ENCODE measurements around the gene ACOT12. TPM values are rescaled to one million over a fixed set of nuclear protein-coding genes. Genes with fewer than 3 reads are reported as not detected.

The ACOT12 gene
- total RNA-seq, 4 donors from 2014 or later = not detected

DNA sequence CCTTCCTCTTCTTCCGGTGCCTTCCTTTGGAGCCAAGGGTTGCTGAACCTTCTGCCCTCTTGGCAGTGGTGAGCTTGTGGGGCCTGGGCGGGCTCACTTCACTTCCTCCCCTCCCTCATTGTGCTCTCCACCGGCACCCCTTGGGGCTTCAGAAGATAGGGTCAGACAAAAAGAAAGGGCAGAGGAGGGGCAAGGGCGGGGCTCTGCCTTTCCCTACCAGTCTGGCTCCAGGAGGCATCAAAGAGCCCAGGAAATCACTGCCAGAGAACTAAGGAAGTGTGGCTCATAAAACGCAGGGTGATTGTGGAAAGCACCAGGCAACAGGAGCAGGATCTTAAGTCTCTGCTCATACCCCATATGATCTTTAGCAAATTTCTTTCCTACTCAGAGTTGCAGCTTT is 34.8 kb downstream of the ACOT12 start:
- Histone ChIP-seq H3K4me3 (replicated peaks in 1 of 3) (no peak overlapping the region), H3K9me3 (no peaks in the 10 kb centered on the region), H3K27me3 (no peaks in the 10 kb centered on the region), H3K36me3 (no peaks in the 10 kb centered on the region), H3K27ac (no peak overlapping the region), H3K4me1 (no peaks in the 10 kb centered on the region)
- intact Hi-C loops (cut with DNase I) = no loop called here
- WGBS, 2 donors = 47 to 52% methylated on average over 5 of the region's 5 CpGs
- no peak for DNase-seq
- TF ChIP-seq CTCF (IDR thresholded peaks at IDR 0.05) (no peak), POLR2A (IDR thresholded peaks at IDR 0.05) (no peak)

GRCh38 chr5:81355291-81356251 is 38.4 kb downstream of the ACOT12 start:
- Histone ChIP-seq H3K36me3 (no peaks in the 10 kb centered on the region), H3K4me3 (replicated peaks in 1 of 3) (no peak overlapping the region), H3K27ac (no peak overlapping the region), H3K27me3 (no peaks in the 10 kb centered on the region), H3K9me3 (no peaks in the 10 kb centered on the region), H3K4me1 (no peaks in the 10 kb centered on the region)
- intact Hi-C loops (cut with DNase I) = no loop called here
- 81 to 86% methylated on average over 11 of the region's 11 CpGs for WGBS, 2 donors
- no peak for DNase-seq
- TF ChIP-seq CTCF (IDR thresholded peaks at IDR 0.05) = no peak
- no peak for TF ChIP-seq POLR2A (IDR thresholded peaks at IDR 0.05)

- Histone ChIP-seq H3K9me3 (no peaks in the 10 kb centered on the region), H3K4me1 (no peaks in the 10 kb centered on the region), H3K27me3 (no peaks in the 10 kb centered on the region), H3K27ac (no peak overlapping the region), H3K36me3 (no peaks in the 10 kb centered on the region), H3K4me3 (replicated peaks in 1 of 3) (no peak overlapping the region)
- DNase-seq = no peak
- TF ChIP-seq CTCF (IDR thresholded peaks at IDR 0.05) = no peak
- no peak for TF ChIP-seq POLR2A (IDR thresholded peaks at IDR 0.05)
- WGBS, 2 donors = 86 to 88% methylated on average over 2 of the region's 2 CpGs
- intact Hi-C loops (cut with DNase I) = no loop called here
Observed at GRCh38 chr5:81354093-81354492, 39.8 kb downstream of the ACOT12 start.

DNA sequence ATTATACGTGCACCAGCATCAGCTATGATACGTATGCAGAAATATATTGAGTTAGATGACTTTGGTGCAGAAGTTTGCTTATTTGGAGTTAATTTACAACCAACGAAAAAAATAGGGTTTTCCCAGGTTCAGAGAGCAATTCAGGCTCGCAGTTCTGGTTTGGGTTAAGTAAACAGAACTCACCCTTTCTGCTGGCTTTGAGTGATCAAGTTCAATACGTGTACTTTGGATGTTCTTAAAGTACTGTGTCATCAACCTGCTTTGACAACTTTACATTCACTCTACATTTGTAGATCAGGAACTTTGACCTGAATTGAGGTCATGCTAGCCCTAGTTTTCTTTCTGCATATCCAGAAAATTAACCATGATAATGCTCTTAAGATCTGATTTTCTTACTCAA is 40.7 kb downstream of the ACOT12 start:
- 53 to 54% methylated on average over 5 of the region's 5 CpGs for WGBS, 2 donors
- Histone ChIP-seq H3K27me3 (no peaks in the 10 kb centered on the region), H3K4me3 (replicated peaks in 1 of 3) (no peak overlapping the region), H3K9me3 (no peaks in the 10 kb centered on the region), H3K4me1 (no peaks in the 10 kb centered on the region), H3K27ac (no peak overlapping the region), H3K36me3 (no peaks in the 10 kb centered on the region)
- TF ChIP-seq CTCF (IDR thresholded peaks at IDR 0.05) = no peak
- TF ChIP-seq POLR2A (IDR thresholded peaks at IDR 0.05) = no peak
- intact Hi-C loops (cut with DNase I) = no loop called here
- DNase-seq = no peak

GRCh38 chr5:81350507-81350906 is 43.4 kb downstream of the ACOT12 start:
- Histone ChIP-seq H3K27me3 (no peaks in the 10 kb centered on the region), H3K4me1 (no peaks in the 10 kb centered on the region), H3K9me3 (no peaks in the 10 kb centered on the region), H3K27ac (no peak overlapping the region), H3K36me3 (no peaks in the 10 kb centered on the region), H3K4me3 (replicated peaks in 1 of 3) (no peak overlapping the region)
- TF ChIP-seq CTCF (IDR thresholded peaks at IDR 0.05) (no peak), POLR2A (IDR thresholded peaks at IDR 0.05) (no peak)
- intact Hi-C loops (cut with DNase I) = no loop called here
- DNase-seq = no peak

Measured in thyroid gland (tissue), 4 donors.